Chondrocyte (in vitro differentiated cells): ENCODE measurements around the gene CDH16. TPM values are rescaled to one million over a fixed set of nuclear protein-coding genes. Genes with fewer than 3 reads are reported as not detected.
A peak's percentile ranks its signal among the peaks of the same experiment; 100 is the strongest.
"Not testable (repeated sequence)": the region's sequence is repeated elsewhere in the genome, so short reads cannot be mapped to it uniquely, and the experiment has no call there.

Source experiments
- DNase-seq: peaks from one replicate; pipeline ENCODE4 v3.0.0; 2021; ENCODE audit warnings: mixed read lengths, low spot score
- H3K27ac Mint-ChIP-seq: one replicate; pipeline ENCODE4 v1.8.0; 2021; ENCODE audit warnings: mild to moderate bottlenecking, moderate library complexity, mixed read lengths; ENCODE audit not compliant: unreplicated experiment
- H3K27me3 Mint-ChIP-seq: 2 replicates; pipeline ENCODE4 v1.8.0; 2021; ENCODE audit warnings: low read depth, mixed read lengths
- H3K36me3 Mint-ChIP-seq: 2 replicates; pipeline ENCODE4 v1.8.0; 2021; ENCODE audit warnings: low read depth, mixed read lengths
- H3K4me1 Mint-ChIP-seq: 2 replicates; pipeline ENCODE4 v1.8.0; 2021; ENCODE audit warnings: low read depth, mild to moderate bottlenecking, mixed read lengths
- H3K4me3 Mint-ChIP-seq: one replicate; pipeline ENCODE4 v1.8.0; 2021; ENCODE audit warnings: mild to moderate bottlenecking, moderate library complexity, mixed read lengths; ENCODE audit not compliant: unreplicated experiment
- H3K9me3 Mint-ChIP-seq: 2 replicates; pipeline ENCODE4 v1.8.0; 2021; ENCODE audit warnings: low read depth, mixed read lengths
- total RNA-seq: library from RNA; stranded (reverse); gene quantifications from 3 replicates; pipeline ENCODE4 v1.2.1, GENCODE V29; 2021
- TF ChIP-seq, protein P1 (sequence below): fragments of 200-600 bp; sonication (generic); IDR thresholded peaks from 2 replicates; pipeline ENCODE4 v1.5.0; 2021; ENCODE audit warnings: antibody characterized with exemption, mild to moderate bottlenecking, moderate library complexity

The CDH16 gene
- total RNA-seq, 1 donor from 2014 or later: not detected

GRCh38 chr16:66948134-66948836 lies 29.6 kb upstream of the CDH16 start:
- Mint-ChIP-seq H3K27ac (no peak overlapping the region), H3K4me1 (peaks cover 2% of the 10 kb centered on the region), H3K27me3 (peaks cover 2% of the 10 kb centered on the region), H3K9me3 (peaks cover 8% of the 10 kb centered on the region), H3K36me3 (no peaks in the 10 kb centered on the region), H3K4me3 (no peak overlapping the region)
- TF ChIP-seq, protein P1, sequence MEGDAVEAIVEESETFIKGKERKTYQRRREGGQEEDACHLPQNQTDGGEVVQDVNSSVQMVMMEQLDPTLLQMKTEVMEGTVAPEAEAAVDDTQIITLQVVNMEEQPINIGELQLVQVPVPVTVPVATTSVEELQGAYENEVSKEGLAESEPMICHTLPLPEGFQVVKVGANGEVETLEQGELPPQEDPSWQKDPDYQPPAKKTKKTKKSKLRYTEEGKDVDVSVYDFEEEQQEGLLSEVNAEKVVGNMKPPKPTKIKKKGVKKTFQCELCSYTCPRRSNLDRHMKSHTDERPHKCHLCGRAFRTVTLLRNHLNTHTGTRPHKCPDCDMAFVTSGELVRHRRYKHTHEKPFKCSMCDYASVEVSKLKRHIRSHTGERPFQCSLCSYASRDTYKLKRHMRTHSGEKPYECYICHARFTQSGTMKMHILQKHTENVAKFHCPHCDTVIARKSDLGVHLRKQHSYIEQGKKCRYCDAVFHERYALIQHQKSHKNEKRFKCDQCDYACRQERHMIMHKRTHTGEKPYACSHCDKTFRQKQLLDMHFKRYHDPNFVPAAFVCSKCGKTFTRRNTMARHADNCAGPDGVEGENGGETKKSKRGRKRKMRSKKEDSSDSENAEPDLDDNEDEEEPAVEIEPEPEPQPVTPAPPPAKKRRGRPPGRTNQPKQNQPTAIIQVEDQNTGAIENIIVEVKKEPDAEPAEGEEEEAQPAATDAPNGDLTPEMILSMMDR: no peak
- DNase-seq: no peak

DNA sequence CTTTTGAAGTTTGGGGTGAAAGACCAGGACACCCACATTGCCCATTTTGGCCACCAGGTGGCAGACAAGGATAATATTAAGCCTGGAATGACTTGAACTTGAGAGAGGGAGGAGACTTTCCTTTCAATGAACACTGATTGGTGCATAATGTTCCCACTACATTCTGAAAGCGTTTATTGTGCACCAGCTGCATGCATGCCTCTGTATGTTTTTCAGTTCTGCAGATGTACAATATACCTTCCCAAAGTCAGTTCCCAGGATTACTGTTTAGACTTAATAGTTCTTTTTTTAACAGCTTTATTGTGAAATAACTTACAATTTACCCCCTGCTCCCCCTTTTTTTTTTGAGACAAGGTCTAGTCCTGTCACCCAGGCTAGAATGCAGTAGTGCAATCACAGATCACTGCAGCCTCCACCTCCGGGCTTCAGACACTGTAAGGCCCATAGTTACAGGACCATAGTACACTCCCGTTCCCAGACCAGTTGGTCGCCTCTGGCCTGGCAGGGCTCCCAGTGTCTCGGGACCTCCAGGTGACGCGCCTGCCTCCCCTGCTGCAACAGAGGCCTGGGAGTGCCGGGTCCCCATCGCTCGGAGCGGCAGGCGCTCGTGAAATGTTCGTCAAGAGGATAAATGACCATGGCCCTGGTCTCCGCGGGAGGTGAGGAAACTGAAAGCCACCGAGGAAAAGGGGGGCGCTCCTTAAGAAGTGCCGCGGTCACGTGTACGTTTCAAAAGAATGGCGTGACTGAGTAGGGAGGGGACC lies 28.8 kb upstream of the CDH16 start:
- Mint-ChIP-seq H3K9me3 (peaks cover 8% of the 10 kb centered on the region), H3K4me3 (no peak overlapping the region), H3K36me3 (peaks cover 6% of the 10 kb centered on the region), H3K27ac (no peak overlapping the region), H3K27me3 (peaks cover 2% of the 10 kb centered on the region), H3K4me1 (peaks cover 2% of the 10 kb centered on the region)
- DNase-seq: no peak
- TF ChIP-seq, protein P1: peak; percentile 93

GRCh38 chr16:66946974-66947301 lies 28.3 kb upstream of the CDH16 start:
- Mint-ChIP-seq H3K27me3 (peaks cover 2% of the 10 kb centered on the region), H3K9me3 (peaks cover 8% of the 10 kb centered on the region), H3K4me3 (no peak overlapping the region), H3K4me1 (peaks cover 2% of the 10 kb centered on the region), H3K27ac (no peak overlapping the region), H3K36me3 (peaks cover 12% of the 10 kb centered on the region)
- DNase-seq: no peak
- TF ChIP-seq, protein P1: no peak

GRCh38 chr16:66946541-66946940 lies 27.9 kb upstream of the CDH16 start:
- Mint-ChIP-seq H3K27me3 (peaks cover 2% of the 10 kb centered on the region), H3K27ac (no peak overlapping the region), H3K4me1 (peaks cover 2% of the 10 kb centered on the region), H3K4me3 (no peak overlapping the region), H3K9me3 (peaks cover 4% of the 10 kb centered on the region), H3K36me3 (peaks cover 15% of the 10 kb centered on the region)
- TF ChIP-seq, protein P1: no peak
- DNase-seq: no peak

GRCh38 chr16:66945939-66946338 lies 27.3 kb upstream of the CDH16 start:
- no peak for DNase-seq
- TF ChIP-seq, protein P1: no peak
- Mint-ChIP-seq H3K27me3 (peaks cover 2% of the 10 kb centered on the region), H3K4me3 (no peak overlapping the region), H3K36me3 (peaks cover 15% of the 10 kb centered on the region), H3K9me3 (no peaks in the 10 kb centered on the region), H3K27ac (no peak overlapping the region), H3K4me1 (peaks cover 2% of the 10 kb centered on the region)

GRCh38 chr16:66944971-66945370 lies 26.3 kb upstream of the CDH16 start:
- H3K4me1 Mint-ChIP-seq: not testable (repeated sequence)

More at GRCh38 chr16:66944971-66945370, 26.3 kb upstream of the CDH16 start:
- not testable (repeated sequence) for H3K4me3 Mint-ChIP-seq, H3K9me3 Mint-ChIP-seq, H3K27me3 Mint-ChIP-seq, DNase-seq
- Mint-ChIP-seq H3K27ac (peak overlapping the region; percentile 12), H3K36me3 (peaks cover 15% of the 10 kb centered on the region)
